IMR-90 (cell line): ENCODE data around the gene FAM83F. TPM values are rescaled to one million over a fixed set of nuclear protein-coding genes. Genes with fewer than 3 reads are reported as not detected.

Source experiments
- ATAC-seq: fragments of 200-7000 bp; cut with Tn5 transposase; 2 replicates; pipeline ENCODE4 v1.9.1; 2020; ENCODE audit warnings: low read depth, mild to moderate bottlenecking, moderate library complexity
- BruUV-seq: library from RNA; stranded (reverse); fragments of 400-500 nt; replicated peaks from 2 replicates; lab custom pipeline; 2021; lab: Mats Ljungman, UMichigan
- CTCF ChIA-PET: fragments of 300-600 bp; formaldehyde crosslinking; extraction: SDS; loops from one replicate; lab custom pipeline; 2021; ENCODE audit warnings: antibody characterized with exemption; lab: Yijun Ruan, JAX
- POLR2A ChIA-PET: fragments of 300-600 bp; sonication (Branson Sonifier 250); formaldehyde crosslinking; loops from one replicate; lab custom pipeline; 2022; ENCODE audit warnings: antibody characterized with exemption; ENCODE audit not compliant: unreplicated experiment; lab: Charles Lee
- DNase-seq: peaks from one replicate; pipeline ENCODE4 v3.0.0; 2013
- H2AFZ ChIP-seq: replicated peaks from 2 replicates; pipeline ENCODE3; 2013; ENCODE audit warnings: low read length, mild to moderate bottlenecking; ENCODE audit not compliant: poor library complexity
- H2AK5ac ChIP-seq: 2 replicates; pipeline ENCODE4 v1.6.1; 2013; ENCODE audit warnings: low read depth, low read length, inconsistent platforms
- H2AK9ac ChIP-seq: replicated peaks from 2 replicates; pipeline ENCODE3; 2013; ENCODE audit warnings: mild to moderate bottlenecking, low read depth, low read length, moderate library complexity; ENCODE audit not compliant: poor library complexity
- H2BK120ac ChIP-seq: 2 replicates; pipeline ENCODE4 v1.6.1; 2013; ENCODE audit warnings: low read depth, low read length, inconsistent platforms
- H2BK15ac ChIP-seq: 3 replicates; pipeline ENCODE4 v1.6.1; 2013; ENCODE audit warnings: low read depth, low read length, inconsistent platforms
- H2BK20ac ChIP-seq: 2 replicates; pipeline ENCODE4 v1.6.1; 2013; ENCODE audit warnings: low read depth, mild to moderate bottlenecking, inconsistent platforms, low read length, moderate library complexity
- H2BK5ac ChIP-seq: 2 replicates; pipeline ENCODE4 v1.6.1; 2013; ENCODE audit warnings: mild to moderate bottlenecking, low read depth, low read length, inconsistent platforms; ENCODE audit not compliant: poor library complexity, severe bottlenecking
- H3K14ac ChIP-seq: replicated peaks from 2 replicates; pipeline ENCODE4 v1.6.1; 2013; ENCODE audit warnings: low read depth, low read length, inconsistent platforms
- H3K18ac ChIP-seq: 2 replicates; pipeline ENCODE4 v1.6.1; 2013; ENCODE audit warnings: low read depth, low read length, control low read depth
- H3K23ac ChIP-seq: 2 replicates; pipeline ENCODE4 v1.6.1; 2013; ENCODE audit warnings: low read depth, low read length, inconsistent platforms
- H3K27ac ChIP-seq: 2 replicates; pipeline ENCODE4 v1.5.1; 2013; ENCODE audit warnings: mild to moderate bottlenecking, control low read depth, low read length; ENCODE audit not compliant: insufficient read depth
- H3K27me3 ChIP-seq: 2 replicates; pipeline ENCODE4 v1.6.1; 2013; ENCODE audit warnings: low read length; ENCODE audit not compliant: control insufficient read depth, insufficient read depth
- H3K36me3 ChIP-seq: 2 replicates; pipeline ENCODE4 v1.6.1; 2013; ENCODE audit warnings: low read length, mixed read lengths; ENCODE audit not compliant: control insufficient read depth, insufficient read depth
- H3K4ac ChIP-seq: 2 replicates; pipeline ENCODE4 v1.6.1; 2013; ENCODE audit warnings: low read depth, low read length, inconsistent platforms
- H3K4me1 ChIP-seq: 2 replicates; pipeline ENCODE4 v1.6.1; 2013; ENCODE audit warnings: low read length, mixed read lengths; ENCODE audit not compliant: control insufficient read depth, insufficient read depth
- H3K4me2 ChIP-seq: 2 replicates; pipeline ENCODE4 v1.6.1; 2013; ENCODE audit warnings: low read depth, mild to moderate bottlenecking, control low read depth, low read length, moderate library complexity
- H3K4me3 ChIP-seq: 2 replicates; pipeline ENCODE4 v1.5.1; 2013; ENCODE audit warnings: low read depth, mild to moderate bottlenecking, control low read depth, low read length, moderate library complexity; ENCODE audit not compliant: insufficient read depth
- H3K56ac ChIP-seq: 2 replicates; pipeline ENCODE4 v1.6.1; 2013; ENCODE audit warnings: low read length, inconsistent platforms; ENCODE audit not compliant: insufficient read depth; ENCODE audit errors: extremely low read depth
- H3K79me1 ChIP-seq, 2 experiments: 2 replicates each; pipeline ENCODE4 v1.6.1; 2013; ENCODE audit warnings: low read length in 2 of 2, inconsistent platforms in 1 of 2, low read depth in 1 of 2
- H3K9ac ChIP-seq: 2 replicates; pipeline ENCODE4 v1.6.1; 2013; ENCODE audit warnings: low read depth, low read length, control low read depth
- H3K9me1 ChIP-seq: 2 replicates; pipeline ENCODE4 v1.6.1; 2013; ENCODE audit warnings: low read length, inconsistent platforms; ENCODE audit not compliant: insufficient read depth
- H3K9me3 ChIP-seq: 2 replicates; pipeline ENCODE4 v1.6.1; 2013; ENCODE audit warnings: low read length; ENCODE audit not compliant: control insufficient read depth, insufficient read depth
- H4K20me1 ChIP-seq: 2 replicates; pipeline ENCODE4 v1.6.1; 2013; ENCODE audit warnings: low read length, inconsistent platforms; ENCODE audit not compliant: insufficient read depth
- H4K5ac ChIP-seq: 2 replicates; pipeline ENCODE4 v1.6.1; 2013; ENCODE audit warnings: mild to moderate bottlenecking, low read depth, low read length, control low read depth
- H4K8ac ChIP-seq, 2 experiments: 2 replicates each; pipeline ENCODE4 v1.6.1; 2013; ENCODE audit warnings: low read depth in 2 of 2, low read length in 2 of 2, control low read depth in 1 of 2, inconsistent platforms in 1 of 2
- H4K91ac ChIP-seq: 2 replicates; pipeline ENCODE4 v1.6.1; 2013; ENCODE audit warnings: low read depth, low read length, inconsistent platforms; ENCODE audit not compliant: insufficient read depth
- CHD1 ChIP-seq: IDR thresholded peaks from 2 replicates; pipeline ENCODE4 v1.6.1; 2012; ENCODE audit warnings: low read depth, low read length, improper control_type of control experiment
- MAFK ChIP-seq: IDR thresholded peaks from 2 replicates; pipeline ENCODE4 v1.6.1; 2012; ENCODE audit warnings: low read depth, low read length, improper control_type of control experiment
- WGBS, 2 experiments: methylation state at CpG; one replicate each; pipeline versions ENCODE4 v1.1.5 to v1.1.7; 2013; ENCODE audit warnings: missing lambda C conversion rate in 2 of 2; ENCODE audit not compliant: insufficient read length in 1 of 2; ENCODE audit errors: extremely low coverage in 2 of 2; 5-methylcytosine and 5-hydroxymethylcytosine counted together
- dilution Hi-C: fragments of 300-500 bp; cut with HindIII; formaldehyde crosslinking; loops from one replicate; pipeline ENCODE4 v1.14.3; 2018; ENCODE audit warnings: low sequenced_read_pairs; ENCODE audit not compliant: unreplicated experiment
- in situ Hi-C: fragments of 300-500 bp; cut with MboI; formaldehyde crosslinking; loops from 3 replicates; pipeline ENCODE4 v1.14.3; 2019; ENCODE audit warnings: low sequenced_read_pairs, inconsistent platforms, mixed read lengths
- intact Hi-C: fragments of 100-400 bp; cut with micrococcal nuclease; formaldehyde crosslinking; loops from 2 replicates; pipeline ENCODE4 v1.10.0; 2022
- polyA plus RNA-seq, 3 experiments: library from polyadenylated mRNA; depleted of rRNA; stranded (reverse); fragments of >200 nt; gene quantifications; 2 replicates each; pipeline ENCODE4 v1.2.3, GENCODE V29; 2012; ENCODE audit warnings: low replicate concordance in 1 of 3
- total RNA-seq: library from RNA; depleted of rRNA; stranded (reverse); fragments of >200 nt; gene quantifications from 2 replicates; pipeline ENCODE4 v1.2.3, GENCODE V29; 2012

FAM83F gene
- total and polyA plus RNA-seq, 2 of the 4 experiments (the other 2 are of a cell fraction): not detected

DNA sequence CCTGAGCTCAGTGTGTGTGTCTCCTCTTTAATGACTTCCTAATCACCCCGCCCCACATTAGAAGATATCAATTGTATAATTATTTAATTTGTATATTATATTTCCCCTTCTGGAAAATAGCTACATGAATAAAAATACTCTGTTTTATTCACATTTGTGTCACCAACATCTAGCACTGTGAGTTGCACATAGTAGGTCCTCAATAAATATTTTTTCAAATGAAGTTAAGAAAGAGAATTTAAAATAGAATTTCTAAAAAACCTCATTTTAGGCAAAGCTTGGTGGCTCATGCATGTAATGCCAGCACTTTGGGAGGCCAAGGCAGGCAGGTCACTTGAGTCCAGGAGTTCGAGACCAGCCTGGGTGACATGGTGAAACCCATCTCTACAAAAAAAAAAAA lies 59.7 kb downstream of the FAM83F start:
- whole genome bisulfite sequencing, 2 experiments: no CpG with 5 or more reads among the region's 2 CpGs
- Histone ChIP-seq H4K8ac (no peak overlapping the region), H3K18ac (no peak overlapping the region), H3K4me1 (no peaks in the 10 kb centered on the region; the same call in 1 of the 2 replicates), H3K14ac (no peak overlapping the region), H3K56ac (no peak overlapping the region), H3K23ac (no peak overlapping the region), H3K9me3 (no peaks in the 10 kb centered on the region), H3K4me2 (no peak overlapping the region), H4K5ac (no peak overlapping the region), H2BK5ac (no peak overlapping the region), H2AK9ac (no peak overlapping the region), H2BK120ac (no peak overlapping the region), H4K91ac (no peak overlapping the region), H3K4me3 (no peak overlapping the region), H3K79me1 (peaks cover 24 to 27% of the 10 kb centered on the region in 2 experiments; a peak in 3 of 4 replicates), H2BK15ac (no peak overlapping the region), H3K36me3 (no peaks in the 10 kb centered on the region), H2AK5ac (no peak overlapping the region), H3K9me1 (peaks cover 7% of the 10 kb centered on the region; the same call in 1 of the 2 replicates), H2BK20ac (no peak overlapping the region), H3K27ac (no peak overlapping the region), H3K4ac (no peak overlapping the region), H3K27me3 (no peaks in the 10 kb centered on the region), H4K20me1 (peaks cover 20% of the 10 kb centered on the region; the same call in 1 of the 2 replicates), H2AFZ (no peak overlapping the region), H3K9ac (no peak overlapping the region)
- ChIA-PET POLR2A (no interaction called here), CTCF (interaction anchor here (1.5 kb wide), 1 partner anchor 293 kb away, joined by 3 read pairs; no protein-coding TSS in a partner anchor)
- no peak for ATAC-seq
- intact Hi-C loops (no loop called here), dilution Hi-C loops (no loop called here), in situ Hi-C loops (no loop called here)
- DNase-seq: no peak
- TF ChIP-seq MAFK (no peak), CHD1 (no peak)
- no TSS peak for BruUV-seq
